ENCODE data around the gene MACROD2. TPM values are rescaled to one million over a fixed set of nuclear protein-coding genes. Genes with fewer than 3 reads are reported as not detected.
"Not testable (repeated sequence)": the region's sequence is repeated elsewhere in the genome, so short reads cannot be mapped to it uniquely, and the experiment has no call there.

The MACROD2 gene
- polyA plus RNA-seq, 10 donors: 2.4 to 5.0 (median 3.6) TPM

- DNase-seq: no peak
These were observed 265.1 kb downstream of the MACROD2 start for GRCh38 chr20:14260367-14260766.

GRCh38 chr20:14264869-14265268, 269.6 kb downstream of the MACROD2 start:
- DNase-seq: no peak

DNA sequence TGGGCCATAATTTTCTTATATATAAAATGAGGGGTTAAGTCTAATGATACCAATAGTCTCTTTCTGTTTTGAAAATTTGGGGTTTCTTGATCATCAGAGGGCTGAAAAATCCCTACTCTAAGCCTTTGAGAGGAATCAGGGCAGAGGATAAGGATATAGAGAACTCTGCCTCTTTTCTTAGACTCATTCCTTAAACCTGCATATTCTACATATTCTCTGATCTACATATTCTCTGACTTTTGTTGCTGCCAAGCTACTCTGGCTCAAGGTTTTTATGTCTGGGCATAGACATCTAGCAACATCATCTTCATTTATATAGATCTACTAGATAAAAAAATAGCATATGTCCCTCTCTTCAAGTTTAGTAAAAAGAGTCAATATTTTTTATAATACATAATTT, 270.9 kb downstream of the MACROD2 start:
- no peak for DNase-seq

DNA sequence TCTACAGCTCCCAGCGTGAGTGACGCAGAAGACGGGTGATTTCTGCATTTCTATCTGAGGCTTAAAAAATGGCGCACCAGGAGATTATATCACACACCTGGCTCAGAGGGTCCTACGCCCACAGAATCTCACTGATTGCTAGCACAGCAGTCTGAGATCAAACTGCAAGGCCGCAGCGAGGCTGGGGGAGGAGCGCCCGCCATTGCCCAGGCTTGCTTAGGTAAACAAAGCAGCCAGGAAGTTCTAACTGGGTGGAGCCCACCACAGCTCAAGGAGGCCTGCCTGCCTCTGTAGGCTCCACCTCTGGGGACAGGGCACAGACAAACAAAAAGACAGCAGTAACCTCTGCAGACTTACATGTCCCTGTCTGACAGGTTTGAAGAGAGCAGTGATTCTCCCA, 275.4 kb downstream of the MACROD2 start:
- DNase-seq: not testable (repeated sequence)

DNA sequence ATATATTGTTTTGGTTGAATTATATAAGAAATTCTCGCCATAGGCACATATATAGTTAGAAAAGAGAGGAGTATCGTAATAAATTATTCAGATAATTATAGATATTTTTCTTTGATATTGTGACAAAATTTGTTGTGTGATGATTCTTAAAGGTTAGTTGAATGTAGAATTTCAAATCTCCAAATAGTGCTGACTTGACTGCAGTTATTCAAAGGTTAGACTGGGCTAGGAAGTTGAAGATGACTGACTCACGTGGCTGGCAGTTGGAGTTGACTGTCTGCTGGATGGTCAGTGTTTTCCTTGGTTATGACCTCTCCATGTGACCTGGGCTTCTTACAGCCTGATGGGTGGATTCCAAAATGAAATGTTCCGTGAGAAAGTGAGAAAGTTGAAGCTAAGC, 286.8 kb downstream of the MACROD2 start:
- no peak for DNase-seq

GRCh38 chr20:14284443-14284842, 289.1 kb downstream of the MACROD2 start:
- no peak for DNase-seq

DNA sequence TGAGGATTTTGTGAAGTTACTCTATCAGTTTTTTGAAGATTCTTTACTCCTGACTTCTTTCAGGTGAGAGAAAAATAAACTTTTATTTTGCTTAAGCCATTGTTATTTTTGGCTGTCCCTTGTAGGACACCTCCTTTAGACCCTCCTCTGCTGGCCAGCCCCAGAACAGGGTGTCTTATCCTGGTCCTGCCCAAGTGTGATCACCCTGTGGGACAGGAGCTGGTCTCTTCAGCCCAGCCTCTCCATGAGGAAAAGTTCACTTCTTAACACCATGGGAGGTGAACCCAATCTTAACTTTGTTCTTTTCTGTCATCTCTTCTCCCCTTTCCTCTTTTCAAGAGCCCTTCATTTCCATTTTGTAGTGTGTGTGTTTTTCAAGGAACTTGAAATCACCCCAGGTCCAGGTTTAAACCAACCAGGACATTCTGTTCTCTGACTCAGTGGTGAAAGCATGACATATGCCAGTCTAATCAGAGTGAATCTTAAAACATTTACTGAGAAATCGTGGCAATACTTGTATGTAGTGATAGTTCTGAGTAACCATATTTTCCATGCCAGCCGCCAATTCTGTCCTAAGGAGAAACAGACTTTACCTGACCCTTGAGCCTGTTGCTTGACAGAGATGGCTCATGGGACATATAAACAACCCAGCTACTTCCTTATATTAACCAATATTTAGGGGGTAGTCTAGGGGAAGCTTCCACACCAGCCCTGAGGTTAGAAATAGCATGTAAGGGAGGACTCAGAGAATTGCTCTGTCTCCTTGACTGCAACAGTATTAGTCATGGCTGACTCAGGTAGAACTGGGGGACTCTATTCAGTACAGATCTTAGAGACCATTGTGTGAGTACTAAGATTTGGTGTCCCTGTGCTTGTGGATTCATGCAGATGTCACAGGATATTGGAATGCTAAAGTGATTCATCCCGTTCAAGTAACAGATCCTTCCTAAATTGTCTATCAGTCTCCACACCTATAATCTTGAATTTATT, 293.3 kb downstream of the MACROD2 start:
- peak in 1 of 3 donors; percentile 33 for DNase-seq

DNA sequence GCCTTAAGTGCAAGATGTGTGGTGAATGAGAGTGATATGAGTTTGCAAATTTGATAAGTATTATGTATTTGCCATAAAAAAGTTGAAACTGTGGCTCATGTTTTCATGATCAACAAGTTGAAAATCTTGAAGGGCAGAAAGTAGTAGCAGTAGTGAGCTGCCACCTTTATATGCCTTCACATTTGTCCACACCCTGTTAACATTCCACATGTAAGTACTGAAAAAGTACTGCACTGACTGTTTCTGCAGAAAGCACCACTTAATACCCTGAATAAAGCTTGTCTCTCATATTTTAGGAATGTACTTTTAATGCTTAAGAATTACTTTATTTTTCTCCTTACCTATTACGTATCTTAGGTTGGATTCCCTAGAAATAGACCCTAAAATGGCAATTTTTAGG, 296.2 kb downstream of the MACROD2 start:
- DNase-seq: no peak

- DNase-seq: peak in 2 of 3 donors; percentile 3 to 37
These were observed 299.9 kb downstream of the MACROD2 start for GRCh38 chr20:14295238-14295637.

- no peak for DNase-seq
These were observed 300.5 kb downstream of the MACROD2 start for GRCh38 chr20:14295770-14296309.

GRCh38 chr20:14299831-14300230, 304.5 kb downstream of the MACROD2 start:
- no peak for DNase-seq

DNA sequence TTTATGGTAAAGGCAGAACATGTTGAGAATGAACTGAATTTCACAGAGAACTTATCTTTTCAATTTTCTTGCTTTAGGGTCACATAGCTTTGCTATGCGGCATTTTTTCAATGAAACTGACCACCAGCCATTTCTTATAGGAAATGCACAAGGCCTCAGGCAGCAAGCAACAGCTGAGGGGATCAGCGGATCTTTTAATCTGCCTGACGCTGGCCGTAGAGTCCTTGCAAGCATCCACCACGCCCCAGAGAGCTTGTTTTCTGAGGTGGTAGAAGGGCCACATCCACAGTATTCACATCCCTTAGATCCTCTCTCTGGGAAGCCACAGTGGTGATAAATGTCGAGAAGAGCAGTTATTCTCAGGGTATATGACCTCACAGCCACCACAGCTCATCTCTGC, 307.8 kb downstream of the MACROD2 start:
- DNase-seq: no peak

GRCh38 chr20:14303651-14304050, 308.3 kb downstream of the MACROD2 start:
- DNase-seq: no peak

- DNase-seq: no peak
These were observed 309.2 kb downstream of the MACROD2 start for GRCh38 chr20:14304472-14304871.

GRCh38 chr20:14307956-14308355, 312.6 kb downstream of the MACROD2 start:
- DNase-seq: no peak

DNA sequence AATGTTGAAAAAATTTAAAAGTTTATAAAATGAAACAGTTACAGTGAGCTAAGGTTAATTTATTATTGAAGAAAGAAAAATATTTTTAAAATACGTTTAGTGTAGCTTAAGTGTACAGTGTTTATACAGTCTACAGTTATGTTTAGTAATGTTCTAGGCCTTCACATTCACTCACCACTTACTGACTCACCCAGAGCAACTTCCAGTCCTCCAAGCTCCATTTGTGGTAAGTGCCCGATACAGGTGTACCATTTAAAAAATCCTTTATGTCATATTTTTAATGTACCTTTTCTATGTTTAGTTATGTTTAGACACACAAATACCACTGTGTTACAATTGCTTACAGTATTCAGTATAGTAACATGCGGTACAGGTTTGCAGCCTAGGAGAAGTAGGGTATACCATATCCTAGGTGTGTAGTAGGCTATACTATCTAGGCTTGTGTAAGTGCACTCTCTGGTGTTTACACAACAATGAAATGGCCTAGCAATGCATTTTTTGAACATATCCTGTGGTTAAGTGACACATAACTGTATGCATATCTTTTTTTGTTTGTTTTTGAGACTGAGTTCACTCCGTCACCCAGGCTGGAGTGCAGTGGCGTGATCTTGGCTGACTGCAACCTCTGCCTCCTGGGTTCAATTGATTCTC, 315.8 kb downstream of the MACROD2 start:
- no peak for DNase-seq

GRCh38 chr20:14312001-14312400, 316.7 kb downstream of the MACROD2 start:
- DNase-seq: no peak

DNA sequence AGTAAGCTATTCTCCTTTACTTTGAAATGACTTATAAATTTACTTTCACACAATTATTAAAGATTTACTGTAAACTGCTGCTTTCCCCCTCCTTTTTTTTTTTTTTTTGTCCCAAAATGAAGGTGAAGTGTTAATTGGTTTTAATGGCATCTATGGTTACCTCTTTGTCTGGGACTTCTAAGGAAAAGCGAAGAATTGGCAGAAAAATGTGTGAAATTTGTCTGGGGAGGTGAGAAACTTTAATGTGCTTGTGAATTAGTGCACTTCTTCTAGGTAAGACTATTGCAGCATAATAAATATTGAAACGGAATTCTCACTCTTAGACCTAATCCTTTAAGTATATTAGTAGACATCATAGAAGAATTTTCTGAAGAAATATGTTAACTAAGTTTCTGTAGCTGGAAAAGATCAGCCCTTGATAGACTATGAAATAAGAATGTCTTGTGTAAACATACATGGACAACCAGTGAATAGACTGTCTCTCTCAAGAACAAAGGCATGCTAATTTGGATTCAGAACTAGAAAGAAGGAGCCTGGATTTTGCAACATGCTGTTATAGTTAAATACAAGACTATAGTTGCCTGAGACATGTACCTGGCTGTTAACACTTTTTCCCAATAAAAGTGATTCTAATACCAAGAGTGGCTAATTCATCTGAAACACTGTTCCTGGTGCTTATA, 318.2 kb downstream of the MACROD2 start:
- no peak for DNase-seq

- no peak for DNase-seq
These were observed 324.4 kb downstream of the MACROD2 start for GRCh38 chr20:14319704-14320103.

- DNase-seq: peak in 1 of 3 donors; percentile 42
These were observed 336.3 kb downstream of the MACROD2 start for GRCh38 chr20:14331646-14332045.

DNA sequence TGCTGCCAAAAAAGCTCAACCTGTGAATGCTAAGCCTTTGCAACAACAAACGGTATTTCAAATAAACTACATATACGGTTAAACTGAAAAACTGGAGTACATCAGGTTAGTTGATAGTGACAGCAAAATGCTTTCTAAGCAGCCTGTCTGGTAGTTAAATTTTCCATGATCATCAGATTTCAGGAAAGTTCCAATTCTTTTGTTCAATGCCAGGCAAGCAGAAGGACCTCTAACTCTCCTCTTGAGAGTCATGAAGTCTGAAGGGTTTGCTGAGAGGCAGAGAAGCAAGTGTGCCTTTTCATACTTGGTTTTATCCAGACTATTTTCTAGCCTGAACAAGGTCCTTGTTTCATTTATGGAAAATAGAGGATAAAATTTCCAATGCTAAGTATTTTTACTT, 337.6 kb downstream of the MACROD2 start:
- DNase-seq: peak in 1 of 3 donors; percentile 50

- DNase-seq: peak in 1 of 3 donors; percentile 39
These were observed 338.4 kb downstream of the MACROD2 start for GRCh38 chr20:14333721-14334120.

Measured in muscle of back (tissue), 11 donors.